H1 (cell line): Measurements from ENCODE around the gene AEBP1. TPM values are rescaled to one million over a fixed set of nuclear protein-coding genes. Genes with fewer than 3 reads are reported as not detected.

Source experiments
- HDAC2 ChIP-seq, 2 experiments: fragments of 300-600 bp in 1 of 2; sonication (generic) in 1 of 2; IDR thresholded peaks; 2 replicates each; pipeline ENCODE4 v1.6.1; 2011 to 2012; ENCODE audit warnings: low read depth in 2 of 2, low read length in 2 of 2, mild to moderate bottlenecking in 2 of 2, moderate library complexity in 2 of 2, borderline replicate concordance in 1 of 2, inconsistent platforms in 1 of 2
- NANOG ChIP-seq: IDR thresholded peaks from 2 replicates; pipeline ENCODE4 v1.6.1; 2011; ENCODE audit warnings: low read length, low read depth, mild to moderate bottlenecking, inconsistent platforms; ENCODE audit not compliant: insufficient read depth, poor library complexity, severe bottlenecking
- SRF ChIP-seq: IDR thresholded peaks from 2 replicates; pipeline ENCODE4 v1.6.1; 2011; ENCODE audit warnings: mild to moderate bottlenecking, low read depth, low read length, moderate library complexity
- polyA plus RNA-seq, 7 experiments: library from polyadenylated mRNA; depleted of rRNA in 3 of 7; stranded (reverse) in 5 of 7; unstranded in 2 of 7; fragments of >200 nt in 5 of 7; fragments of 200-250 nt in 2 of 7; gene quantifications; 1 replicate in 5 of 7; 2 replicates in 1 of 7; 4 replicates in 1 of 7; pipeline versions ENCODE4 v1.2.1 to v1.2.3, GENCODE V29; 2011 to 2013; ENCODE audit warnings: missing spikeins in 2 of 7, mixed read lengths in 2 of 7
- total RNA-seq: library from RNA; stranded (reverse); fragmentation: NEBNext Ultra II Directional; extraction: Animal tissue kit (Norgen Biotek cat#: 25700); gene quantifications from 2 replicates; pipeline ENCODE4 v1.2.1, GENCODE V29; 2021

Gene AEBP1
- total and polyA plus RNA-seq, 2 of the 8 experiments (the other 6 are each of a cell fraction or from before 2014, with no cell fraction given) = 10.4 to 41.2 TPM

- TF ChIP-seq NANOG = no peak
- no peak for TF ChIP-seq SRF
- TF ChIP-seq HDAC2 (IDR thresholded peaks at IDR 0.05; ENCODE audit: borderline replicate concordance in 1 of 2, low read depth in 2 of 2, low read length in 2 of 2) = no peak
Observed at GRCh38 chr7:44075296-44076075, 28.7 kb upstream of the AEBP1 start (continued).
